Activated CD8-positive, alpha-beta T cell treated with anti-CD3 and anti-CD28 coated beads for 36 hours (primary cell): ENCODE measurements around the gene PAQR8. TPM values are rescaled to one million over a fixed set of nuclear protein-coding genes. Genes with fewer than 3 reads are reported as not detected.
A peak's percentile ranks its signal among the peaks of the same experiment; 100 is the strongest.

Experiments
- ATAC-seq: fragments of 200-7000 bp; cut with Tn5 transposase; one replicate; pipeline ENCODE4 v1.10.0; 2021; ENCODE audit warnings: mild to moderate bottlenecking, moderate library complexity
- CTCF ChIA-PET: fragments of 350-600 bp; sonication (Branson Sonifier 250); formaldehyde crosslinking; loops from one replicate; lab custom pipeline; 2021; ENCODE audit warnings: antibody characterized with exemption; lab: Charles Lee
- POLR2A ChIA-PET: fragments of 350-600 bp; sonication (Branson Sonifier 250); formaldehyde crosslinking; loops from one replicate; lab custom pipeline; 2021; ENCODE audit warnings: antibody characterized with exemption; lab: Charles Lee
- DNase-seq: peaks from one replicate; pipeline ENCODE4 v3.0.0-alpha.2; 2020
- H3K27ac Mint-ChIP-seq: one replicate; pipeline ENCODE4 v1.8.0; 2021; ENCODE audit warnings: mild to moderate bottlenecking, mixed read lengths
- H3K27me3 Mint-ChIP-seq: one replicate; pipeline ENCODE4 v1.8.0; 2021; ENCODE audit warnings: mixed read lengths
- H3K36me3 Mint-ChIP-seq: one replicate; pipeline ENCODE4 v1.8.0; 2021; ENCODE audit warnings: low read depth, mixed read lengths
- H3K4me1 Mint-ChIP-seq: one replicate; pipeline ENCODE4 v1.8.0; 2021; ENCODE audit warnings: low read depth, mixed read lengths
- H3K4me3 Mint-ChIP-seq: one replicate; pipeline ENCODE4 v1.8.0; 2021; ENCODE audit warnings: mild to moderate bottlenecking, moderate library complexity, mixed read lengths
- H3K9me3 Mint-ChIP-seq: one replicate; pipeline ENCODE4 v1.8.0; 2021; ENCODE audit warnings: mixed read lengths
- intact Hi-C: fragments of 100-400 bp; cut with micrococcal nuclease; formaldehyde crosslinking; loops from one replicate; pipeline ENCODE4 v1.10.0; 2022
- total RNA-seq, 2 experiments: library from RNA; stranded (reverse); gene quantifications; one replicate each; pipeline ENCODE4 v1.2.3, GENCODE V29; 2021
- TF ChIP-seq, protein P1 (sequence below): fragments of 200-600 bp; IDR thresholded peaks from one replicate; pipeline ENCODE4 v1.8.0; 2022; ENCODE audit warnings: antibody characterized with exemption, mild to moderate bottlenecking

The PAQR8 gene
- total RNA-seq, 2 experiments from 2014 or later, result 12.9 to 13.7 TPM

DNA sequence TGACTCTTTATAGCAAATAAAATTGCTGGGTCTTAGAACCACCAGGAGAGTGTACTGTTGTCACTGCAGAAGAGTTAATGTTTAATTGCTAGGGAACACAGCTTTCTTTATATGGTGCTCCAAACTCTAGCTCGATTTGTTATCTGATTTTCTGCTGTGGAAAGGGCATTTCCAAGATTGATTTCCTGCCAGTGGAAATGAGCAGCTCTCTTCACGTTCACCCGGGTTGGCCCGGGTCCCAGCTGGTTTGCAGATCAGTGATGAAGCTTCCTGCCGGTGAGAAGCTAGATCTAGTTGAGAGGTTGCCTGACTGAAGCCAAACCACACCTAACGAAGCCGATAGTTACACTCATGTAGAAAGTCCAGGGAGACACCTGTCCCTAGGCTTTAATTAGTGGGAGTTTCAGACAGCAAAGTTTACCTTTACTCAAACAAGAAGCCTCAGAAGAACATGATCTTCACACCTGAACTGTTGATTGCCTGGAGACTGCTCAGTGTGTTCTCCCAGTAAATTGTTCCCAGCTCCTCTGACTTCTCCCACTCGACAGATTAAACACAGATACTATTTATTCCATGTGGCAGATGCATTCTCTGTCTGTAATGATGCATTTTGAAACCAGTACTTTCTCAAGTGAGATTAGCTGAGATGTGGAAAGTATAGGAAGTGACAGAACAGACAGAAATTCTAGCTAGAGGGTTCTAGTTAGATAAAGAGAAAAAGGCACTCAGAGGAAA is 27.8 kb downstream of the PAQR8 start:
- Mint-ChIP-seq H3K9me3 (peaks cover 16% of the 10 kb centered on the region), H3K27ac (peak overlapping the region; percentile 93), H3K36me3 (peaks cover 20% of the 10 kb centered on the region), H3K27me3 (no peaks in the 10 kb centered on the region), H3K4me1 (peaks cover 86% of the 10 kb centered on the region), H3K4me3 (peak overlapping the region; percentile 54)
- TF ChIP-seq, protein P1, sequence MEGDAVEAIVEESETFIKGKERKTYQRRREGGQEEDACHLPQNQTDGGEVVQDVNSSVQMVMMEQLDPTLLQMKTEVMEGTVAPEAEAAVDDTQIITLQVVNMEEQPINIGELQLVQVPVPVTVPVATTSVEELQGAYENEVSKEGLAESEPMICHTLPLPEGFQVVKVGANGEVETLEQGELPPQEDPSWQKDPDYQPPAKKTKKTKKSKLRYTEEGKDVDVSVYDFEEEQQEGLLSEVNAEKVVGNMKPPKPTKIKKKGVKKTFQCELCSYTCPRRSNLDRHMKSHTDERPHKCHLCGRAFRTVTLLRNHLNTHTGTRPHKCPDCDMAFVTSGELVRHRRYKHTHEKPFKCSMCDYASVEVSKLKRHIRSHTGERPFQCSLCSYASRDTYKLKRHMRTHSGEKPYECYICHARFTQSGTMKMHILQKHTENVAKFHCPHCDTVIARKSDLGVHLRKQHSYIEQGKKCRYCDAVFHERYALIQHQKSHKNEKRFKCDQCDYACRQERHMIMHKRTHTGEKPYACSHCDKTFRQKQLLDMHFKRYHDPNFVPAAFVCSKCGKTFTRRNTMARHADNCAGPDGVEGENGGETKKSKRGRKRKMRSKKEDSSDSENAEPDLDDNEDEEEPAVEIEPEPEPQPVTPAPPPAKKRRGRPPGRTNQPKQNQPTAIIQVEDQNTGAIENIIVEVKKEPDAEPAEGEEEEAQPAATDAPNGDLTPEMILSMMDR, result no peak
- peak; percentile 77 for DNase-seq
- CTCF ChIA-PET, result interaction anchor here (0.7 to 7.5 kb wide), 11 partner anchors 11 to 150 kb away, joined by 3 to 52 read pairs (median 5); partner anchors contain the start of genes MCM3 and PAQR8
- intact Hi-C loops, result loop anchor here (1.0 kb wide), 1 partner anchor 93 kb away; no protein-coding TSS in a partner anchor
- ATAC-seq, result peak; percentile 64
- POLR2A ChIA-PET, result interaction anchor here (0.7 to 5.1 kb wide), 11 partner anchors 8 to 217 kb away, joined by 3 to 51 read pairs (median 4); partner anchors contain the start of genes MCM3 and PAQR8

DNA sequence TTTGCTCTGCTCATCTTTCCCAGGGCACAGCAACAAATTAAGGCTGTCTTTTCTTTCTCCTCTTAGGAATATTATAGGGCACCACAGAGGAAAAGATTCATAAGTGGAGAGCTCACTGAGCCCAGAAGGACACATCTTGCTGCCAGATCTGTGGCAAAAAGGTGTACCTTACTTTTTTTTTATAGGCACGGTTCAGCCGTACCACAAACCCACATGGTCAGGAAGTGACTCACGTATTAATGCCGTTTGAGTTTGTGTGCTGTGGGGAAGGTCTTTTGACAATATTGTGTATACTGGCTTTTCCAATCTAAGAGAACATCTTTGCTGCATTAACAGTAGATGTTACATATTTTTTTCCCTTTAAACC is 28.4 kb downstream of the PAQR8 start:
- DNase-seq, result peak; percentile 73
- peaks cover 84% of the 10 kb centered on the region for H3K4me1 Mint-ChIP-seq
- peaks cover 11% of the 10 kb centered on the region for H3K9me3 Mint-ChIP-seq
- H3K27me3 Mint-ChIP-seq, result no peaks in the 10 kb centered on the region
- intact Hi-C loops, result loop anchor here (1.0 kb wide), 1 partner anchor 94 kb away; no protein-coding TSS in a partner anchor
- ChIA-PET CTCF (interaction anchor here (0.7 to 7.5 kb wide), 10 partner anchors 10 to 150 kb away, joined by 3 to 52 read pairs (median 6); partner anchors contain the start of genes MCM3 and PAQR8), POLR2A (interaction anchor here (0.7 to 5.1 kb wide), 11 partner anchors 9 to 217 kb away, joined by 3 to 51 read pairs (median 4); partner anchors contain the start of genes MCM3 and PAQR8)
- ATAC-seq, result peak; percentile 41
- peak overlapping the region; percentile 54 for H3K4me3 Mint-ChIP-seq
- H3K27ac Mint-ChIP-seq, result peak overlapping the region; percentile 93
- H3K36me3 Mint-ChIP-seq, result peaks cover 15% of the 10 kb centered on the region
- TF ChIP-seq, protein P1, result no peak

DNA sequence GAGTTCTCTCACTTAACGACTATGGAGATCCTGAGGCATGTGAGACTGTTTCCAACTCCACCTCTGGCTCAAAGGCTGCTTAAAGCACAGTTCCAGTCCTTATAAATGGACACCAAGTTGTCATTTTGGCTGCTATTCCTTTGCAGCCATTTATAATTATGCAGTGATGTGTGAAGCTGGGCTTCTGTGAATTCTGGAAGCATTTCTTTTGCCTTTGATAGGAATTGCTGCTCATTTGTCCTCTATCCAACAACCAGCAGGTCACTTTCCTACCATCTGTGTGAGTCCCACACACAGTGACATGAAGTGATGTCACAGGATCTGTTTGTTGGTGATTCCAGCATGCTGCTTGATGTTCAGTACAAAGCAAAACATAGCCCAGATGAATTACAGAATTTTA is 29.6 kb downstream of the PAQR8 start:
- CTCF ChIA-PET, result interaction anchor here (1.7 to 7.5 kb wide), 4 partner anchors 9 to 106 kb away, joined by 4 to 52 read pairs (median 36); partner anchors contain the start of genes MCM3 and PAQR8

DNA sequence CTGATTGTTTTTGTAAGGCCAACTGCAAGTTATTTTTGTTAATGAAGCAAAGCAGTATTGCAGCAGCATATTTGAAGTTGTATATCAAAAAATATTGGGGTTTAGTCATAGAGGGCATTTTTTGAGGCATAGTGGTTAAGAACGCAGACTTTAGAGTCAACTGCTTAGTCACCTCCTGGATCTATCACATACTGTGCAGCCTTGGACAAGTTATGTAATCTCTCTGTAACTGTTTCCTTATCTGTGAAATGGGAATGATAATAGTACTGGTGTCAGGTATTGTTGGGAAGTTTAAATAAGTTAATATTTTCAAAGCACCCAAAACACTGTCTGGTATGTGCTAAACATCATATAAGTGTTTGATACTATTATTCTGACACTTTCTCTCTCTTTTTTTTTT is 31.0 kb downstream of the PAQR8 start:
- DNase-seq, result no peak
- TF ChIP-seq, protein P1, result no peak
- Mint-ChIP-seq H3K4me3 (no peak overlapping the region), H3K27me3 (no peaks in the 10 kb centered on the region), H3K4me1 (peaks cover 95% of the 10 kb centered on the region), H3K9me3 (peaks cover 2% of the 10 kb centered on the region), H3K36me3 (peaks cover 4% of the 10 kb centered on the region), H3K27ac (peak overlapping the region; percentile 14)
- intact Hi-C loops, result no loop called here
- CTCF ChIA-PET, result interaction anchor here (1.1 to 3.9 kb wide), 2 partner anchors 107 to 230 kb away, joined by 3 to 39 read pairs; partner anchors contain the start of gene MCM3
- POLR2A ChIA-PET, result interaction anchor here (1.1 to 5.1 kb wide), 2 partner anchors 30 to 108 kb away, joined by 6 to 51 read pairs; partner anchors contain the start of gene MCM3
- peak; percentile 15 for ATAC-seq

More for the DNA sequence above, 29.6 kb downstream of the PAQR8 start:
- H3K27me3 Mint-ChIP-seq, result no peaks in the 10 kb centered on the region
- peak overlapping the region; percentile 64 for H3K27ac Mint-ChIP-seq
- POLR2A ChIA-PET, result interaction anchor here (1.1 to 5.1 kb wide), 4 partner anchors 19 to 106 kb away, joined by 3 to 51 read pairs (median 17); partner anchors contain the start of genes MCM3 and PAQR8
- H3K4me1 Mint-ChIP-seq, result peaks cover 84% of the 10 kb centered on the region
- ATAC-seq (no peak), DNase-seq (no peak)
- TF ChIP-seq, protein P1, result no peak
- H3K36me3 Mint-ChIP-seq, result peaks cover 5% of the 10 kb centered on the region
- H3K9me3 Mint-ChIP-seq, result peaks cover 6% of the 10 kb centered on the region
- H3K4me3 Mint-ChIP-seq, result no peak overlapping the region
- intact Hi-C loops, result no loop called here
